ENCODE data around the gene EIF3K. TPM values are rescaled to one million over a fixed set of nuclear protein-coding genes. Genes with fewer than 3 reads are reported as not detected.

EIF3K gene
- total RNA-seq, 1 donor from 2014 or later: 483 TPM

GRCh38 chr19:38662537-38663155, 43.7 kb downstream of the EIF3K start:
- intact Hi-C loops (cut with DNase I): no loop called here

GRCh38 chr19:38663156-38663651, 44.2 kb downstream of the EIF3K start:
- intact Hi-C loops (cut with DNase I): no loop called here
- DNase-seq (ENCODE audit: low spot score): no peak

More at GRCh38 chr19:38662537-38663155, 43.7 kb downstream of the EIF3K start:
- no peak for DNase-seq (ENCODE audit: low spot score)

GRCh38 chr19:38663957-38664502, 45.0 kb downstream of the EIF3K start:
- intact Hi-C loops (cut with DNase I): loop anchor here (2.0 kb wide), 1 partner anchor 29 kb away; no protein-coding TSS in a partner anchor

GRCh38 chr19:38664503-38665211, 45.7 kb downstream of the EIF3K start:
- DNase-seq (ENCODE audit: low spot score): no peak
- intact Hi-C loops (cut with DNase I): loop anchor here (2.0 to 5.0 kb wide), 2 partner anchors 28 to 43 kb away; no protein-coding TSS in a partner anchor

More at GRCh38 chr19:38663957-38664502, 45.0 kb downstream of the EIF3K start:
- no peak for DNase-seq (ENCODE audit: low spot score)

DNA sequence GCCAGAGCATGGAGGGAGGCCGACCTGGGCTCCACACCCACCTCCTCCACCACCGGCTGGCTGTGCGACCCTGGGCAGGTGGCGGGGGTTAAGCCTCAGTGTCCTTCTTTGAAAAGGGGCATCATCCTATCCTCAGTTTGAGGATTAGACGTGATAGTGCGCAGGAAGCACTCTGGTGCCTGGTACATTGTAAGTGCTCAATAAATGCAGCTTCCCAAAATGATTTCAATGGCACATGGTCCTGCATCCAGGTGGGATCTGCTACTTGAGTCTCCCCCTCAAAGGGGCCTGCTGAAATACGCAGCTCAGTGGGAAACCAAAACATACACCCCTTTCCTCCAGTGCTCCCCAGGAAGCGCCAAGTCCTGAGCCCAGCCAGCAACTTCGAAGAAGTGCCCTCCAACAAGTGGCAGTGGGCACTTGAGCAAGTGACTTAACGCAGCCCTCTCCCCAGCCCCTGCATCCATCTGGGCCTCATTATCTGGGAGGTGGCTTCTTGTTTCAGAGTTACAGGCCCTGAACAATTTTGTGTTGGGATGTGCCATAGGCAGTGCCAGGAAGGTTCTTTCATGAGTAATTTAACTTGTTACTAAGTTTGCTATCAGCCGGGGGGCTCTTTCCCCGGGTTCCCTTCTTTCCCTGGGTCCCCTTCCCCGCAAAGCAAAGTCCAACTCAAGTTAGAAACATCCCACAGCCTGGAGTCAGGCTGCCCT, 46.4 kb downstream of the EIF3K start:
- intact Hi-C loops (cut with DNase I): loop anchor here (2.0 to 5.0 kb wide), 2 partner anchors 27 to 42 kb away; no protein-coding TSS in a partner anchor
- DNase-seq (ENCODE audit: low spot score): no peak

DNA sequence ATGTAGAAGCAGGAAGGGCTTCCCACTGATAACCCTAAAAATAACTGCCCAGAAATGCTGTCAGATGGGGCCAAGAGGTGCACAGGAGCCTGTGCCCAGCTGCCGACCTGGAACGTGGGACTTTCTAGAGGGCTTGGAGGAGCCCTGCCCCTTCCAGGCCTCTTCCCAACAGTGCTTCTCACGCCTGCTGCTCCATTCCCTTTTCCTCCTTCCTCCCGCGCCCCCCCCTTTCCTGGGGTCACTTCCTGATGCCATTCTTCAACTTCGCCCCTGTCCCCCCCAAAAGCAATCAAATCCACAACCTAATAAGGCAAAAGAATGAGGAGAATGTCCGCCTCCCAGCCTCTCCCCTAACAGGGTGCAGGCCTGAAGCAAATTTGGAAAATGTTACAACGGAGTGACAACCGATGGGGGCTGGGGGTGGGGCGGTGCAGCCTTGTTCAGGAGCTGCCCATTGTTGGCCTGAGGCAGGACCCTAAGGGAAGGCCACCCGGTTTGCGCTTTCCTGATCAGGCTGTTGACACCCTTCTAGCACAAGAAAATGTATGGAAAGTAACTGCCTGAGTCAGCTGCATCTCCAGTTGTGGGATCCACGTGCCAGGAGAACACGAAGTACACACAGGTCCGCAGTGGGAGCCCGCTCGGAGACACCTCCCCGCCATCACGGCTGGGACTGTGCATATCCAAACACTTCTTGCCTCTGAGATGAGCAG, 47.1 kb downstream of the EIF3K start:
- intact Hi-C loops (cut with DNase I): loop anchor here (2.0 to 5.0 kb wide), 2 partner anchors 27 to 41 kb away; no protein-coding TSS in a partner anchor
- DNase-seq (ENCODE audit: low spot score): no peak

DNA sequence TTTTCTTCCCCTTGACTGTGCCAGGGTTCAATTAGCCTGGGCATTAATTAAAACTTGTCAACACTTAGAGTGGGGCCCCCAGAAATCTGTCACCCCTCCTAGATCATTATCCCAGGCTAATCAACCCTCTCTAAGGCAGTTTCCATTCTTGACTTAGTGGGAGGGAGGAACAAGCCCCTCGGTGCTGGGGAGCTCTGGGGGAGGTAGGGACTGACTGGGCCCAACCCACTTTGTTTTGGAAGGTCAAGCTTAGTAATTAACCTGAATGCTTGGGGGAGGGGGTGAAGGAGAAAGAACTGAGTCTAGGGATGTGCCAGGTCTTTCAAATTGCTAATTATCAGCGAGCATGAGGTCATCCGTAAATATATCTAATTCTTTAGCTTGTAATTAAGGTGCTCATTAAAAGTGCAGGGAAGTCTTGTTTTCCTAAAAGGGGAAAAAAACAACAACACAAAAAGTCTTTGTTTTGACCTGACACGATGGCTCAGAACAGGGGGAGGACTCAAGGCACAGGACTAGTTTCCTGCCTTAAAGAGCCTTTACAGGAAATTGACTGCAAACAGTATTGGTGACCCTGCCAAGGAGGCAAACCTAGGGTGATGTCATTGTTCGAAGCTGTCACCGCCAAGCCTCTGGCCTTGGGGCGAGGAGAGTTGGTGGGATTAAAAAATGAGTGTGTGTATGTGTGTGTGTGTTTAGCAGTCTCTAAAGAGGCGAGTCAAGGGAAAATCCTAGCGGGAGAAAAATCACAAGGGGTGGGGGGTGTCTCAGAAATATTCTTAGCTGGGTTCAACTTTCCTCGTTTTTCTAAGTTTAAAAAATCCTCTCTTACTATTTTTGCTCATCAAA, 47.9 kb downstream of the EIF3K start:
- intact Hi-C loops (cut with DNase I): loop anchor here (5.0 kb wide), 1 partner anchor 40 kb away; no protein-coding TSS in a partner anchor
- no peak for DNase-seq (ENCODE audit: low spot score)

DNA sequence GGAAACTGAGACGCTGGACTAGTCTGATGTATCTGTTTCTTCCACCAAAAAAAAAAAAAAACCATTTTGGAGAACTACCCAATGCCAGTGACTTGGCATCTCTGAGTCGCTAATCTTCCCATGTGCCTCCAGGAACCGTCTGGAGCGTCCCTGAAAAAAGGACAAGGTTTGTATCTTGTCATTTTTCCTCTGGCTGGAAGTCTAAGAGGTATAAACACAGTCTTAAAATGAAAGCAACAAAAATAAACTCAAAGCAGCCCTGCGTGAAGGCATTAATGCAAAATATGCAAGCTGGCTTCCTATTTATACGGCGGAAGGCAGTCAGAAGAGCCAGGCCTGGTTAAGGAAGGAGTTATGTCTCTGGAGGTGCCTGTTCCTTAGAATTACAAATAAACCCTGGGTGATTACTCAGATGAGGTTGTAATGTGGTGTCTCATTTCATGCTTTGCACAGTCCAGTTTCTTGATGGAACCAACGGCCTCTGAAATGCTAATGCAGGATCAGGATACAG, 48.7 kb downstream of the EIF3K start:
- DNase-seq (ENCODE audit: low spot score): no peak
- intact Hi-C loops (cut with DNase I): loop anchor here (5.0 kb wide), 1 partner anchor 40 kb away; no protein-coding TSS in a partner anchor

DNA sequence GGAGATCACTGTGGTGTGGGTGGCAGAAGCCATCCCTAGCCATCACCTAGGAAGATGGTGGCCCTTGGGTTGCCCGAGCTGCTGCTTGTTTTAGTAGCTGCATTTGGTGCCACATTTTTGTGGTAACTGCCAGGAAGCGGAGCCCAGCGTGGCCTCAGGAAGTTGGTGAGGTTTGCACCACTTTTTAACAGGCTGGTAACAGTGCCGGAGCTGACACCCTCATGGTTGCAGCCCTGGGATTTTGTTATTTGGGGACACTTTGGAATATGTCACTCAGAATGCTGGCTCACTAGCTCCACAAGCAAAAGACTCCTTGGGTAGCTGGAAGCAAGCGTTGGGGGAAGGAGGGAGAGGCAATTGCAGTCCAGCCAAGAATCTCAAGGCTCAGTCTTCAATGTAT, 50.6 kb downstream of the EIF3K start:
- DNase-seq (ENCODE audit: low spot score): no peak
- intact Hi-C loops (cut with DNase I): loop anchor here (5.0 kb wide), 1 partner anchor 38 kb away; no protein-coding TSS in a partner anchor

- intact Hi-C loops (cut with DNase I): no loop called here
- no peak for DNase-seq (ENCODE audit: low spot score)
These were observed 52.0 kb downstream of the EIF3K start for GRCh38 chr19:38670921-38671398.

DNA sequence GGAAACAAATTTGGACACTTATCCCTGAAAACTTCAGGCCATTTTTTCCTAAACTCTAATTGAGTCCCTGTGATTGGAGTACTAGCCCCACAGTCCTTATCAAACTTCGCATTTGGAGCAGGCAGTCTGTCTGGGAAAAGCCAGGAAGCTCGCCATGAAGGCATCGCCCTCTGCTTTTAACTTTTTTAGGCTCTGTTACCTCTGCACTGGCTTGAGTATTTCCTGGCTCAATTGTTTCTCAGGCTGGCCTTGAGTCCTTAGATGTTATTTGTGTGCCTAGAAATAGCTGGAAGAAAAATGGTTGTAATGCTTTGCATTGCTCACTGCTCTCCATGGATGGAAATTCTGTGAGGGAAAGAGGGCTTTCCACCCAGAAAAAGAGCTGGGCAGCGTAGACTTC, 52.7 kb downstream of the EIF3K start:
- DNase-seq (ENCODE audit: low spot score): no peak
- intact Hi-C loops (cut with DNase I): no loop called here

GRCh38 chr19:38673030-38673429, 54.0 kb downstream of the EIF3K start:
- intact Hi-C loops (cut with DNase I): no loop called here
- DNase-seq (ENCODE audit: low spot score): no peak

- intact Hi-C loops (cut with DNase I): no loop called here
- no peak for DNase-seq (ENCODE audit: low spot score)
These were observed 55.6 kb downstream of the EIF3K start for GRCh38 chr19:38674388-38675171.

DNA sequence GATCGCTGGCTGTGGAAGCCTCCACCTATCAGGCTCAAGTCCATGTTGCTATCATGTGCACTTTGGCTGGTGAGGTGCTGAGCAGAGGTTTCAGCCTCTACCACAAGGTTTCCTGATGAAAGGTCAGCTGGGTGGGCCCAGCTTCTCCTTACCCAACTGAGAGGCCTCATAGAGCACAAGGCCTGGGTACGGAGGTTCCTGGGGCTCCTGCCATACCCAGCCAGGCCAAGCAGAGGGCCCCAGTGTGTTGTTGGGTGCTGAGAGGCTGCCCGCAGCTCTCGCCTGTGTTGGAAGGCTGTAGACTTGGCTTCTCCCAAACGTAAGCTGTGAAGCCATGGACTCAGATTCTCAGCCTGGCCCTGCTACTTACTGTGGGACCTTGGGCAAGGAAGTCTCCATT, 56.6 kb downstream of the EIF3K start:
- no peak for DNase-seq (ENCODE audit: low spot score)
- intact Hi-C loops (cut with DNase I): no loop called here

GRCh38 chr19:38676023-38676877, 57.3 kb downstream of the EIF3K start:
- intact Hi-C loops (cut with DNase I): no loop called here
- DNase-seq (ENCODE audit: low spot score): no peak

Data from cardiac septum (tissue), 1 donor.